ENCODE data around the gene SETD1A. TPM values are rescaled to one million over a fixed set of nuclear protein-coding genes. Genes with fewer than 3 reads are reported as not detected.

Gene SETD1A
- polyA plus RNA-seq, 1 donor (not counting 4 experiments of a cell fraction or from before 2014, with no cell fraction given), result 1.1 TPM

DNA sequence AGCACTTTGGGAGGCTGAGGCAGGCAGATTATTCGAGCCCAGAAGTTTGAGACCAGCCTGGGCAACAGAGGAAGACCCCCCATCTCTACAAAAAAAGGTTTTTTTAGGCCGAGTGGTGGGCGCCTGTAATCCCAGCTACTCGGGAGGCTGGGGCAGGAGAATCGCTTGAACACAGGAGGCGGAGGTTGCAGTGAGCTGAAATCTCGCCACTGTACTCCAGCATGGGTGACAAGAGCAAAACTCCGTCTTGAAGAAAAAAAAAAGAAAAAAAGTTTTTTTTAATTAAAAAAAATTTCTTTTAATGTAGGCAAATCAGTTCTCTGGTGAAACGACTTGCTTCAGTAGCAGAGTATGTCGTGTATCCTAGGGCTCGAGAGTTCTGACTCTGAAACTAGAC lies 38.4 kb downstream of the SETD1A start:
- Histone ChIP-seq H4K20me1 (ENCODE audit: control insufficient read depth, extremely low read depth, insufficient read depth, low read length) (no peaks in the 10 kb centered on the region), H3K4me2 (ENCODE audit: control insufficient read depth, extremely low read depth, insufficient read depth, low read depth, low read length) (peak overlapping the region; percentile 92), H3K4me3 (ENCODE audit: control insufficient read depth in 2 of 3, extremely low read depth in 1 of 3, insufficient read depth in 2 of 3, low read depth in 1 of 3, low read length in 3 of 3) (peak overlapping the region in 2 of 3 experiments; percentile 72 to 76), H3K9me1 (ENCODE audit: control insufficient read depth, extremely low read depth, insufficient read depth, low read length) (no peaks in the 10 kb centered on the region), H3K27ac (ENCODE audit: control insufficient read depth, insufficient read depth, low read length) (peak overlapping the region; percentile 86), H3K9me3 (ENCODE audit: control insufficient read depth, low read depth, low read length) (no peaks in the 10 kb centered on the region), H3K27me3 (ENCODE audit: control insufficient read depth, extremely low read depth, insufficient read depth, low read length) (no peaks in the 10 kb centered on the region), H2AFZ (ENCODE audit: control insufficient read depth, low read length) (no peak overlapping the region), H3K9ac (ENCODE audit: control insufficient read depth, extremely low read depth, insufficient read depth, low read length) (peak overlapping the region; percentile 79), H3K79me2 (ENCODE audit: control insufficient read depth, insufficient read depth, low read length) (no peaks in the 10 kb centered on the region), H3K36me3 (ENCODE audit: control insufficient read depth in 2 of 2, extremely low read depth in 1 of 2, insufficient read depth in 2 of 2, low read length in 2 of 2) (no peaks in the 10 kb centered on the region), H3K4me1 (ENCODE audit: control insufficient read depth, extremely low read depth, insufficient read depth, low read length) (peaks cover 39% of the 10 kb centered on the region)
- dilution Hi-C loops (cut with MboI; ENCODE audit: extremely low pct_ligation_motif_present, low sequenced_read_pairs), result no loop called here
- no peak for FAIRE-seq
- DNase-seq (ENCODE audit: low read depth, low spot score), result no peak
- TF ChIP-seq, protein P1, sequence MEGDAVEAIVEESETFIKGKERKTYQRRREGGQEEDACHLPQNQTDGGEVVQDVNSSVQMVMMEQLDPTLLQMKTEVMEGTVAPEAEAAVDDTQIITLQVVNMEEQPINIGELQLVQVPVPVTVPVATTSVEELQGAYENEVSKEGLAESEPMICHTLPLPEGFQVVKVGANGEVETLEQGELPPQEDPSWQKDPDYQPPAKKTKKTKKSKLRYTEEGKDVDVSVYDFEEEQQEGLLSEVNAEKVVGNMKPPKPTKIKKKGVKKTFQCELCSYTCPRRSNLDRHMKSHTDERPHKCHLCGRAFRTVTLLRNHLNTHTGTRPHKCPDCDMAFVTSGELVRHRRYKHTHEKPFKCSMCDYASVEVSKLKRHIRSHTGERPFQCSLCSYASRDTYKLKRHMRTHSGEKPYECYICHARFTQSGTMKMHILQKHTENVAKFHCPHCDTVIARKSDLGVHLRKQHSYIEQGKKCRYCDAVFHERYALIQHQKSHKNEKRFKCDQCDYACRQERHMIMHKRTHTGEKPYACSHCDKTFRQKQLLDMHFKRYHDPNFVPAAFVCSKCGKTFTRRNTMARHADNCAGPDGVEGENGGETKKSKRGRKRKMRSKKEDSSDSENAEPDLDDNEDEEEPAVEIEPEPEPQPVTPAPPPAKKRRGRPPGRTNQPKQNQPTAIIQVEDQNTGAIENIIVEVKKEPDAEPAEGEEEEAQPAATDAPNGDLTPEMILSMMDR (optimal IDR thresholded peaks at IDR 0.05 in 1 of 3, IDR thresholded peaks at IDR 0.05 in 1 of 3, conservative IDR thresholded peaks at IDR 0.05 in 1 of 3; ENCODE audit: extremely low read depth in 1 of 3, insufficient read depth in 2 of 3, low read length in 3 of 3), result no peak
- TF ChIP-seq EZH2 (IDR thresholded peaks at IDR 0.05; ENCODE audit: low read length), result no peak

DNA sequence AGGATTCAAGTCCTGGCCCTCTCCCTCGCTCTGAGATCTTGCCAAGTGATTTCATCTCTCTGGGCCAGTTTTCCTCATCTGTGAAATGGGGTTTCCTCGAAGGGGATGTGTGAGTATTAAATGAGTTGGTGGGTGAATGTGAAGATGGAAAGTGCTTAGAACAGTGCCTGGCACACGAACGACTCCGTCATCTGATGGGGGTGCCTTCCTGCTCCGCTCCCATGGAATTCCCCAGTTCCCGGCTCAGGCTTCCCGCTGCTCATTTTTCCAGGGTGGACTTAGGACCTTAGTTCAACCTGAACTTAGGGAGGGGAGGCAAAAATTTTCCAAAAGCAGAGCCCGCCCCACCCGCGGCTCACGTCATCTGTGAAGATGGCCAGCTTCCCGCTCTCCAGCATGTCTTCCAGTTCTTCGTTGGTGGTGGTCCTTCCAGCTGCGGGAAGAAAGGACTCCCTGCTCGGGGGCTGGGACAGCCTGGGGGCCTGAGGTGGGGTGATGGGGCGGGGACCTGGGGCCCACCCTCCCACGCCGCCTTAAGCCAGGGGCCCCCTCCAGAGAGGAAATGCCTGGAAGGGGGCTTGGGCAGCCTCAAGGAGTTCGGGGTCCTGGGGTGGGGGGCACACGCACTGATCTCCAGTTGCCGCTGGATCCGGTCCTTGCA lies 38.9 kb downstream of the SETD1A start:
- no peaks in the 10 kb centered on the region for H4K20me1 ChIP-seq (ENCODE audit: control insufficient read depth, extremely low read depth, insufficient read depth, low read length)
- no peaks in the 10 kb centered on the region for H3K9me3 ChIP-seq (ENCODE audit: control insufficient read depth, low read depth, low read length)
- FAIRE-seq, result no peak
- H3K4me3 ChIP-seq (ENCODE audit: control insufficient read depth in 2 of 3, extremely low read depth in 1 of 3, insufficient read depth in 2 of 3, low read depth in 1 of 3, low read length in 3 of 3), result peak overlapping the region; percentile 49 to 76 (median 72)
- no peaks in the 10 kb centered on the region for H3K27me3 ChIP-seq (ENCODE audit: control insufficient read depth, extremely low read depth, insufficient read depth, low read length)
- peak overlapping the region; percentile 92 for H3K4me2 ChIP-seq (ENCODE audit: control insufficient read depth, extremely low read depth, insufficient read depth, low read depth, low read length)
- peak overlapping the region; percentile 79 for H3K9ac ChIP-seq (ENCODE audit: control insufficient read depth, extremely low read depth, insufficient read depth, low read length)
- H3K27ac ChIP-seq (ENCODE audit: control insufficient read depth, insufficient read depth, low read length), result peak overlapping the region; percentile 86
- peaks cover 1% of the 10 kb centered on the region for H3K9me1 ChIP-seq (ENCODE audit: control insufficient read depth, extremely low read depth, insufficient read depth, low read length)
- dilution Hi-C loops (cut with MboI; ENCODE audit: extremely low pct_ligation_motif_present, low sequenced_read_pairs), result no loop called here
- no peaks in the 10 kb centered on the region for H3K36me3 ChIP-seq (ENCODE audit: control insufficient read depth in 2 of 2, extremely low read depth in 1 of 2, insufficient read depth in 2 of 2, low read length in 2 of 2)
- DNase-seq (ENCODE audit: low read depth, low spot score), result no peak
- no peaks in the 10 kb centered on the region for H3K79me2 ChIP-seq (ENCODE audit: control insufficient read depth, insufficient read depth, low read length)
- TF ChIP-seq, protein P1 (optimal IDR thresholded peaks at IDR 0.05 in 1 of 3, IDR thresholded peaks at IDR 0.05 in 1 of 3, conservative IDR thresholded peaks at IDR 0.05 in 1 of 3; ENCODE audit: extremely low read depth in 1 of 3, insufficient read depth in 2 of 3, low read length in 3 of 3), result no peak
- TF ChIP-seq EZH2 (IDR thresholded peaks at IDR 0.05; ENCODE audit: low read length), result no peak
- peak overlapping the region; percentile 83 for H2AFZ ChIP-seq (ENCODE audit: control insufficient read depth, low read length)
- peaks cover 43% of the 10 kb centered on the region for H3K4me1 ChIP-seq (ENCODE audit: control insufficient read depth, extremely low read depth, insufficient read depth, low read length)

Measured in keratinocyte (primary cell).